Esophagus muscularis mucosa (tissue), 4 donors: ENCODE data around the gene C1R.

Experiments
- CTCF ChIP-seq, 3 experiments: fragments of 200-600 bp in 2 of 3; fragments of 450-650 bp in 1 of 3; sonication (generic) in 2 of 3; IDR thresholded peaks; one replicate each; pipeline ENCODE4 v1.5.1; 2017 to 2019; ENCODE audit warnings: antibody characterized with exemption in 3 of 3, mild to moderate bottlenecking in 2 of 3, moderate library complexity in 1 of 3
- EP300 ChIP-seq: sonication (generic); formaldehyde crosslinking; IDR thresholded peaks from one replicate; pipeline ENCODE4 v1.6.1; 2017; ENCODE audit warnings: antibody characterized with exemption
- POLR2A ChIP-seq: fragments of 450-650 bp; IDR thresholded peaks from one replicate; pipeline ENCODE4 v1.6.1; 2017; ENCODE audit warnings: antibody characterized with exemption, moderate library complexity, mild to moderate bottlenecking, low read depth
- POLR2AphosphoS5 ChIP-seq, 2 donors: sonication (generic); formaldehyde crosslinking; IDR thresholded peaks; one replicate each; pipeline ENCODE4 v1.6.1; 2017; ENCODE audit warnings: antibody characterized with exemption in 2 of 2

GRCh38 chr12:7127916-7128626 is 35.8 kb upstream of the C1R start:
- no peak for TF ChIP-seq CTCF (IDR thresholded peaks at IDR 0.05)
- no peak for TF ChIP-seq EP300
- no peak for TF ChIP-seq POLR2A
- TF ChIP-seq POLR2AphosphoS5 (IDR thresholded peaks at IDR 0.05), result no peak
